ENCODE measurements around the gene ZGPAT.

Gene ZGPAT

GRCh38 chr20:63745424-63745805 lies 37.6 kb downstream of the ZGPAT start:
- DNase-seq, result no peak

- DNase-seq, result no peak
Measured at GRCh38 chr20:63745961-63746731, 38.3 kb downstream of the ZGPAT start.

GRCh38 chr20:63746751-63747315 lies 39.0 kb downstream of the ZGPAT start:
- DNase-seq, result no peak

GRCh38 chr20:63747622-63748069 lies 39.8 kb downstream of the ZGPAT start:
- DNase-seq, result no peak

GRCh38 chr20:63748070-63748933 lies 40.5 kb downstream of the ZGPAT start:
- no peak for DNase-seq

GRCh38 chr20:63748934-63749270 lies 41.1 kb downstream of the ZGPAT start:
- no peak for DNase-seq

GRCh38 chr20:63749597-63750508 lies 42.0 kb downstream of the ZGPAT start:
- no peak for DNase-seq

- DNase-seq, result no peak
Measured at GRCh38 chr20:63750807-63751470, 43.1 kb downstream of the ZGPAT start.

- no peak for DNase-seq
Measured at GRCh38 chr20:63751471-63752271, 43.8 kb downstream of the ZGPAT start.

- no peak for DNase-seq
Measured at GRCh38 chr20:63752411-63753101, 44.7 kb downstream of the ZGPAT start.

GRCh38 chr20:63753381-63753780 lies 45.5 kb downstream of the ZGPAT start:
- no peak for DNase-seq

GRCh38 chr20:63754008-63754407 lies 46.2 kb downstream of the ZGPAT start:
- DNase-seq, result no peak

GRCh38 chr20:63755933-63756647 lies 48.3 kb downstream of the ZGPAT start:
- DNase-seq, result no peak

GRCh38 chr20:63756648-63756991 lies 48.8 kb downstream of the ZGPAT start:
- DNase-seq, result no peak

- no peak for DNase-seq
Measured at GRCh38 chr20:63758152-63758551, 50.3 kb downstream of the ZGPAT start.

GRCh38 chr20:63759377-63759901 lies 51.6 kb downstream of the ZGPAT start:
- no peak for DNase-seq

GRCh38 chr20:63765082-63765873 lies 57.4 kb downstream of the ZGPAT start:
- no peak for DNase-seq

- DNase-seq, result no peak
Measured at GRCh38 chr20:63765902-63766301, 58.1 kb downstream of the ZGPAT start.

Data from fibroblast of skin of abdomen (primary cell).